ACHN (cell line): ENCODE measurements around the gene ARHGAP44.
"Not testable (repeated sequence)": the region's sequence is repeated elsewhere in the genome, so short reads cannot be mapped to it uniquely, and the experiment has no call there.

ENCODE experiments used
- DNase-seq: peaks from one replicate; pipeline ENCODE4 v3.0.0-alpha.2; 2015
- in situ Hi-C: cut with HindIII; loops from 2 replicates; pipeline ENCODE4 v1.10.0; 2017; ENCODE audit warnings: low sequenced_read_pairs, low pct_ligation_motif_present, low pct_unique_long_range_greater_than_20kb

The ARHGAP44 gene

DNA sequence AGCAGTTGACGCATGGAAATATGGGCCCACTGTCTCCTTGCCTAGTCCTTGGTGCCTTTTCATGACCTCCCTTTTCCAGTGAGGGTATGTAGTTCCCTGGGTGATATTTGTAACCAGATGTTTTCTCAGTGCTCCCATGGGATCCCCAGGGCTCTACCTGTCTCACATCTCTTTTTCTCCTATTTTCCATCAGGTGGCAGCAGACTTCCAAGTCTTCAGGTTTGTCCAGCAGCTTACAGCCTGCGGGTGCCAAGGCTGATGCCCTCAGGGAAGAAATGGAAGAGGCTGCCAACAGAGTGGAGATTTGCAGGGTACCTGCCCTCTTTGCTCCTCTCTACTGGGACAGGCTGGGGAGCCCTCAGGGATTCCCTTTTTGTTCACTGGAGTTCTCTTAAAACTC, 139.4 kb downstream of the ARHGAP44 start:
- peak; percentile 55 for DNase-seq

DNA sequence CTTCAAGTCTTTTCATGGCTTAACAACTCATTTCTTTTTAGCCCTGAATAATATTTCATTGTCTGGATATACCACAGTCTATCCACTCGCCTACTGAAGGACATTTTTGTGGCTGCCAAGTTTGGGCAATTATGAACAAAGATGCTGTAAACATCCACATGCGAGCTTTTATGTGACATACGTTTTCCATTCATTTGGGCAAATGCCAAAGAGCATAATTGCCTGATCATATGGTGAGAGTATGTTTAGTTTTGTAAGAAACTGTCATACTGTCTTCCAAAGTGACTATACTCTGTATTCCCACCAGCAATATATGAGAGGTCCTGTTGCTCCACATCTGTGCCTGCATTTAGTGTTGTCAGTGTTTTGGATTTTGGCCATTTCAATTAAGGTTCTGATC, 147.2 kb downstream of the ARHGAP44 start:
- in situ Hi-C loops: no loop called here
- DNase-seq: no peak

More for the DNA sequence above, 139.4 kb downstream of the ARHGAP44 start:
- in situ Hi-C loops: no loop called here

GRCh38 chr17:12940699-12941098, 151.4 kb downstream of the ARHGAP44 start:
- in situ Hi-C loops: no loop called here

DNA sequence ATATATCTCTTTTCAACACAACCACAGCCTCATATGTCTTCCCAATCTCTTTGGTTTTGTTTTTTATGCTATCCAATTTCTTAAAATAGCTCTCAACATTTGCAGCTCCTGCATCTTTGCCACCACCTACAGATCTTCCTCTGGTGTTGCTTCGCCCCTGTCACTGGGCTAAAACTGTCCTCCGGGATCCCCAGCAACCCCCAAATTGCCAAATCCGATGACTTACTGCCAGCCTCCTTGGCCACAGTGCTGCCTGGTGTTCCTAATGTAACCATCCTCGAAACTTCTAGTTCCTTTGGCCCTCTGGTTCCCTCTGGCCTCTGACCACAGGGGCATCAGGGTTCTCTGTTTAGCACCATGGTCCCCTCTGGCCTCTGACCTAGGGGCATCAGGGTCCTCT, 157.7 kb downstream of the ARHGAP44 start:
- in situ Hi-C loops: no loop called here

More at GRCh38 chr17:12940699-12941098, 151.4 kb downstream of the ARHGAP44 start:
- DNase-seq: no peak

GRCh38 chr17:12952012-12952411, 162.7 kb downstream of the ARHGAP44 start:
- in situ Hi-C loops: no loop called here

More for the DNA sequence above, 157.7 kb downstream of the ARHGAP44 start:
- no peak for DNase-seq

GRCh38 chr17:12953156-12953555, 163.9 kb downstream of the ARHGAP44 start:
- in situ Hi-C loops: no loop called here
- DNase-seq: no peak

More at GRCh38 chr17:12952012-12952411, 162.7 kb downstream of the ARHGAP44 start:
- no peak for DNase-seq

DNA sequence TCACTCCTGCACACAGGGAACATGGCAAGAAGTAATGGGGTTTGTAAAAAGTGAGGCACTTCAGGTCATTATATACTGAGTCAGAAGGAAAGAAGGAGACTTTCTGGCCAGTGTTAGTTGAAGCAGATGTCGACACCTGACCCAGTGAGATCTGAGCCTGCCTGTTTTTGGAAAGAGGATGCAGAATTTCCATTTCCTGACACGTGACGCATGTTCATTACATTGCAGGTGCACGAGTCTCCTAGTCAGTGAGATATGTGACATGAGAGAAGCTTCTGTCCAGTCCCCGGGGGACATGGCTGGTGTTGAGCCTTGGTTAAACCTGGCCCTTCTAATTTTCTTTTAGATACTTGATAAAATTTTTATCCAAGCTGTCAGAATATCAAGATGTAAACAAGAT, 166.2 kb downstream of the ARHGAP44 start:
- in situ Hi-C loops: no loop called here
- no peak for DNase-seq

GRCh38 chr17:12958786-12959185, 169.5 kb downstream of the ARHGAP44 start:
- in situ Hi-C loops: no loop called here
- DNase-seq: no peak

- in situ Hi-C loops: no loop called here
- DNase-seq: peak; percentile 26
These were observed 170.1 kb downstream of the ARHGAP44 start for GRCh38 chr17:12959441-12959840.

GRCh38 chr17:12961655-12962054, 172.4 kb downstream of the ARHGAP44 start:
- DNase-seq: no peak
- in situ Hi-C loops: no loop called here

- in situ Hi-C loops: no loop called here
- DNase-seq: no peak
These were observed 174.2 kb downstream of the ARHGAP44 start for GRCh38 chr17:12963505-12963904.

GRCh38 chr17:12964162-12964561, 174.9 kb downstream of the ARHGAP44 start:
- no peak for DNase-seq
- in situ Hi-C loops: no loop called here

DNA sequence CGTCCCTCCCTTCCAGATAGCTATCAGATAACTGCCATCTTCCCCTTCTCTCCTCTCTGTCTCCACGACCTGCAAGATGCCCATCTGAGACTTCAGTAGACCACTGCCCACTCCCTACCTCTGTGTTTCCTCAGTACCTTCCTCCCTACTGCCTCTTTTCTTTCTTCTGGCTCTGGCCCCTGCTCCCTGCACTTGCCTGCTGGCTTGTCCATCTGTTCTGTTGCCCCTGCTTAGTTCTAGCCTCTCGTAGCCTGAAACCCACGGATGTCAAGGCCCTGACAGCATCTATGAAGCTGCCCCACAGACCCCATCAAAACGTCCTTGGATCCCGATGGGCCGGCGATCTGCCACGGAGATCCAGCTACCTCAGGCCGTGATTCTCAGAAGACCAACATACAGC, 175.5 kb downstream of the ARHGAP44 start:
- DNase-seq: no peak
- in situ Hi-C loops: no loop called here

GRCh38 chr17:12965988-12966387, 176.7 kb downstream of the ARHGAP44 start:
- DNase-seq: no peak
- in situ Hi-C loops: no loop called here

GRCh38 chr17:12966413-12966812, 177.1 kb downstream of the ARHGAP44 start:
- in situ Hi-C loops: no loop called here
- no peak for DNase-seq

- DNase-seq: no peak
- in situ Hi-C loops: no loop called here
These were observed 178.7 kb downstream of the ARHGAP44 start for GRCh38 chr17:12967962-12968361.

- in situ Hi-C loops: no loop called here
- DNase-seq: no peak
These were observed 184.3 kb downstream of the ARHGAP44 start for GRCh38 chr17:12973496-12974004.

DNA sequence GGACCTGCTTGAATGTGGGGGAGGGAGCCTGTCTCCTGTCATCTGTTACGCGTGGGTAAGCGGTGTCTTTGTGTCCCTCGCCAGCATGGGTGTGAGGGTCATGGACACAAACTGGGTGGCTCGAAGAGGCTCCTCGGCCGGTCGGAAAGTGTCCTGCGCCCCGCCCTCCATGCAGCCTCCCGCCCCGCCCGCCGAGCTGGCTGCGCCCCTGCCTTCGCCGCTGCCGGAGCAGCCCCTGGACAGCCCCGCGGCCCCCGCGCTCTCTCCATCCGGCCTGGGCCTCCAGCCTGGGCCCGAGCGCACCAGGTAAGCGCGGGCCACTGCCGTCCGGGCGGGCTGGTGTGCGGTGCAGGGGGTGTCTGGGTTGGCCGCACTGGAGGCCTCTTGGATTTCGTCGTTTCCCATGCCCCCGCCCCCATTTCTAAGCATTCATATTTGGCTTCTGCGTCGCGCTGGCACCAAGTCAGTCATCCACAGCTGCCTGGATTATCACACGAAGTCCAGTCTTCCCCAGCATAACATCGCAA, 184.8 kb downstream of the ARHGAP44 start:
- DNase-seq: no peak
- in situ Hi-C loops: no loop called here

DNA sequence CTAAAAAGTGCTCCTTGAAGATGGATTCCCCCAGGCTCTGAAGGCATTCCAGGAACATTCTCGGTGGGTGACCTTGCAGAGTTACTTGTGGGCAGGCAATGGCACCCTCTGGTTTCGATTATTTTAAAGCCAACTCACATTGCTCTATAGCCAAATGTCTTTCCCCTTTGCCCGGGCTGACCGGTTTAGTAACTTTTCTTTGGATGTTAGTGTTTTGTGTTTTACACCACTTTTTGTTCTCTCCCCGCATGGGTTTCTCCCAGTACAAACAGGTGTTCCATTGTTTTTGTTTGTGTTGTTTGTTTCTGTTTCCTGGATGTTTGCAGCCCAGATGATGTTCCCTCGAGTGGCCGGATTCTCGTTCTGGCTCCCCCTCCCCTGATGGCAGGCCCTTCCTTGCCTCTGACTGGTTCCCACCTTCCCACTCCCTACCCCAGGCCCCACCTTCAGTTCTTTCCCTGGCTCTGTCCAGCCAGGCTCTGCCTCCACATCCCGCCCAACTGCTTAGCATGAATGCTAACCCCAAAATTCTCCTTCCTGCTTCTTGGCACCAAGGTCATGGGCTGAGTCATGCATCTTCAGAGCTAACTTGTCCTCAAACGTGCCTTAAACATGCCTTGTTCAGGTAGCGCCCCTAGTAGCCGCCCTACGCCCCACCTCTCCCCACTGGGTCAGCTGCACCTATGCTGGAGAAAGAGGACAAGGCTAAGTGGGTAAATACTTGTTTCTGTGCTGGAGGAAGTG, 187.9 kb downstream of the ARHGAP44 start:
- DNase-seq: no peak

GRCh38 chr17:12978787-12979186, 189.5 kb downstream of the ARHGAP44 start:
- in situ Hi-C loops, DNase-seq: not testable (repeated sequence)

More for the DNA sequence above, 187.9 kb downstream of the ARHGAP44 start:
- in situ Hi-C loops: no loop called here
